SU-DHL-6 (cell line): ENCODE results near the gene VWCE.

Source experiments
- CTCF ChIP-seq: fragments of 200-600 bp; sonication (generic); IDR thresholded peaks from one replicate; pipeline ENCODE4 v1.5.1; 2017; ENCODE audit warnings: antibody characterized with exemption, mild to moderate bottlenecking, low read length, moderate library complexity; ENCODE audit not compliant: insufficient read depth, poor library complexity, severe bottlenecking
- EZH2phosphoT487 ChIP-seq: fragments of 200-600 bp; sonication (generic), shearing (Covaris generic); conservative IDR thresholded peaks from 2 replicates; pipeline ENCODE4 v1.6.1; 2018; ENCODE audit warnings: mild to moderate bottlenecking, antibody characterized with exemption, low read length, moderate library complexity, mixed read lengths

GRCh38 chr11:61331651-61332050 lies 36.5 kb upstream of the VWCE start:
- TF ChIP-seq EZH2phosphoT487 (no peak), CTCF (no peak)
